ENCODE measurements around the gene SAE1. TPM values are rescaled to one million over a fixed set of nuclear protein-coding genes. Genes with fewer than 3 reads are reported as not detected.

The SAE1 gene
- total and polyA plus RNA-seq, 2 of the 4 experiments (the other 2 are of a cell fraction), result 165 to 184 TPM

DNA sequence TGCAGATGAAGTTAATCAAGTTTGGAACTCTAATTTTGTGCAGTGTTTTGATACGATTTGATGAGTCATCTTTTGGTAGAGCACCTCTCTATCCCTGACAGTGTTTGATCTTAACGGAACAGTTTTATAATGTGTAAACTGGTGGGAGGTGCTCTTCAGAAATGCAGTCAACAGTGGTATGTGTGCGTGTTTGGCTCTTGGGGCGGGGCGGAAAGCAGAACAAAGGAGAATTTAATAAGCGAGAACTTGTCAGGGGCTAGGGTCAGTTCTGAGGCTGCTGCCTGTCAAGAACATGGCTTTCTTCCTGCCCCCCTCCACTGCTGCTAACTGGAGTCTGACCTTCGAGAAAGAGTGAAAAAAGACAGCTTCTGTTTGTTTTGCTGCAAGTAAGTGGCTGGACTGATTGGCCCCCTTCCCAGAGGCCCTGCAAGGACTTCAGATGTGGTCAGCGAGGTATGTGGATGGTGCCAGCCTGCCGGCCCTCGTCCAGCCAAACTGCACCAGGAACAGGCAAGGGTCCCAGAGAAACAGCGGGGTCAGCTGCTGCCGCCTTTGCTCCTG, 59.6 kb downstream of the SAE1 start (continued):
- TF ChIP-seq, protein P1, sequence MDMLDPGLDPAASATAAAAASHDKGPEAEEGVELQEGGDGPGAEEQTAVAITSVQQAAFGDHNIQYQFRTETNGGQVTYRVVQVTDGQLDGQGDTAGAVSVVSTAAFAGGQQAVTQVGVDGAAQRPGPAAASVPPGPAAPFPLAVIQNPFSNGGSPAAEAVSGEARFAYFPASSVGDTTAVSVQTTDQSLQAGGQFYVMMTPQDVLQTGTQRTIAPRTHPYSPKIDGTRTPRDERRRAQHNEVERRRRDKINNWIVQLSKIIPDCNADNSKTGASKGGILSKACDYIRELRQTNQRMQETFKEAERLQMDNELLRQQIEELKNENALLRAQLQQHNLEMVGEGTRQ (IDR thresholded peaks at IDR 0.05; ENCODE audit: low read depth, low read length), result no peak

DNA sequence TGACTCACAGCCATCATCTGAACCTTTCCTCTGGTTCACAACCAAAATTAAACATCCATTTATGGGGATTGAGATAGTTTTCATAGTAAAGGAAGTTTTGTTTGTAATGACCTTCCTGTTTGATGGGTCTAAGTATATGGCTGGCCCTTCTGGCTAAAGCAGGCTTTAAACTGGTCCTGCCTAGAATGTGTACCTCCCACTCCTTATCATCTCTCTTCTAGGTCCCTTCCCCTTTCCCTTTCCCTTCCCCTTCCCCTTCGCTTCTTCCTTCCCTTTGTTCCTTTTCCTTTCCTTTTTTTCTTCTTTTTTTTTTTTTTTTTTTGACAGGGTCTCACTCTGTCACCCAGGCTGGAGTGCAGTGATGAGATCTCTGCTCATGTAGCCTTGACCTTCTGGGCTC, 64.8 kb downstream of the SAE1 start:
- WGBS, 2 experiments (ENCODE audit: extremely low coverage in 2 of 2, insufficient read length in 1 of 2), result no CpG with 5 or more reads among the region's 1 CpG

More for the DNA sequence above, 64.8 kb downstream of the SAE1 start:
- Histone ChIP-seq H2BK15ac (ENCODE audit: low read depth, low read length) (no peak overlapping the region), H4K5ac (ENCODE audit: low read depth, low read length) (no peak overlapping the region), H2BK120ac (ENCODE audit: low read depth, low read length) (no peak overlapping the region), H3K9me1 (ENCODE audit: insufficient read depth, low read length) (peaks cover 15% of the 10 kb centered on the region), H3K27me3 (ENCODE audit: control insufficient read depth, insufficient read depth, low read length) (no peaks in the 10 kb centered on the region), H3K9ac (ENCODE audit: low read depth, low read length) (no peak overlapping the region), H3K4me3 (ENCODE audit: insufficient read depth, low read depth, low read length) (no peak overlapping the region), H3K27ac (ENCODE audit: insufficient read depth, low read length) (no peak overlapping the region), H3K4me1 (ENCODE audit: control insufficient read depth, insufficient read depth, low read length) (peaks cover 5% of the 10 kb centered on the region), H3K23ac (ENCODE audit: low read depth, low read length) (no peak overlapping the region), H2AFZ (replicated peaks; ENCODE audit: low read length, poor library complexity) (no peak overlapping the region), H3K4me2 (ENCODE audit: low read depth, low read length) (no peak overlapping the region), H4K20me1 (ENCODE audit: insufficient read depth, low read length) (peaks cover 10% of the 10 kb centered on the region), H4K91ac (ENCODE audit: insufficient read depth, low read depth, low read length) (no peak overlapping the region), H3K79me1 (ENCODE audit: low read depth in 1 of 2, low read length in 2 of 2) (peaks cover 23 to 78% of the 10 kb centered on the region in 2 experiments), H3K56ac (ENCODE audit: extremely low read depth, insufficient read depth, low read length) (no peak overlapping the region), H2AK5ac (ENCODE audit: low read depth, low read length) (no peak overlapping the region), H2BK20ac (ENCODE audit: low read depth, low read length) (no peak overlapping the region), H2AK9ac (replicated peaks; ENCODE audit: low read depth, low read length, poor library complexity) (no peak overlapping the region), H3K36me3 (ENCODE audit: control insufficient read depth, insufficient read depth, low read length) (peaks cover 20% of the 10 kb centered on the region), H4K8ac (ENCODE audit: low read depth in 2 of 2, low read length in 2 of 2) (no peak overlapping the region), H3K18ac (ENCODE audit: low read depth, low read length) (no peak overlapping the region), H3K9me3 (ENCODE audit: control insufficient read depth, insufficient read depth, low read length) (no peaks in the 10 kb centered on the region), H3K4ac (ENCODE audit: low read depth, low read length) (0 out of 2 replicates have a peak overlapping the region, but pooled peaks have one; percentile 68), H2BK5ac (ENCODE audit: low read depth, low read length, poor library complexity, severe bottlenecking) (no peak overlapping the region), H3K14ac (replicated peaks; ENCODE audit: low read depth, low read length) (no peak overlapping the region)
- no peak for DNase-seq
- in situ Hi-C loops (cut with MboI; ENCODE audit: low sequenced_read_pairs), result no loop called here
- TF ChIP-seq NFE2L2 (IDR thresholded peaks at IDR 0.05; ENCODE audit: low read depth, low read length) (no peak), MXI1 (IDR thresholded peaks at IDR 0.05; ENCODE audit: borderline replicate concordance, low read depth, low read length) (no peak)
- ChIA-PET POLR2A (ENCODE audit: unreplicated experiment) (no interaction called here), CTCF (no interaction called here)
- ATAC-seq (ENCODE audit: low read depth), result peak; percentile 21; the same call in 1 of the 2 replicates
- BruUV-seq (replicated peaks), result no TSS peak
- dilution Hi-C loops (cut with HindIII; ENCODE audit: low sequenced_read_pairs, unreplicated experiment), result no loop called here
- intact Hi-C loops (cut with micrococcal nuclease), result no loop called here

Measured in IMR-90 (cell line).